HG03108 (cell line): Measurements from ENCODE around the gene FAM83E.
"Not testable (repeated sequence)": the region's sequence is repeated elsewhere in the genome, so short reads cannot be mapped to it uniquely, and the experiment has no call there.

Experiments
- ATAC-seq: cut with Tn5 transposase; IDR thresholded peaks from one replicate; pipeline ENCODE4 v1.9.1; 2021; ENCODE audit warnings: moderate library complexity; ENCODE audit not compliant: unreplicated experiment

FAM83E gene

DNA sequence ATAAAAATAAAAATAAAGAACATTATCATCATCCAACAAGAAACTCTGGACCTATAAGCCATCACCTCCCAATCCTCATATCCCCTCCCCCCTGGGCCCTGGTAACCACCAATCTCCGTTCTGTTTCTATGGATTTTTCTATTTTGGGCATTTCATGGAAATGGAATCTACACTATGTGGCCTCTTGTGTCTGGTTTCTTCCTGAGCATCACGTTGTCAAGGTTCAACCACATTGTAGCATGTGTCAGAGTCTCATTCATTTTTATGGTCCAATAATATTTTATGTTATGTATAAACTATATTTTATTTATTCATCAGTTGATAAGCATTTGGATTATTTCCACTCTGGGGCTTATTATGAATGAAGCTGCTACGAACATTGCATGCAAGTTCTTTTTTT, 36.0 kb downstream of the FAM83E start:
- no peak for ATAC-seq

DNA sequence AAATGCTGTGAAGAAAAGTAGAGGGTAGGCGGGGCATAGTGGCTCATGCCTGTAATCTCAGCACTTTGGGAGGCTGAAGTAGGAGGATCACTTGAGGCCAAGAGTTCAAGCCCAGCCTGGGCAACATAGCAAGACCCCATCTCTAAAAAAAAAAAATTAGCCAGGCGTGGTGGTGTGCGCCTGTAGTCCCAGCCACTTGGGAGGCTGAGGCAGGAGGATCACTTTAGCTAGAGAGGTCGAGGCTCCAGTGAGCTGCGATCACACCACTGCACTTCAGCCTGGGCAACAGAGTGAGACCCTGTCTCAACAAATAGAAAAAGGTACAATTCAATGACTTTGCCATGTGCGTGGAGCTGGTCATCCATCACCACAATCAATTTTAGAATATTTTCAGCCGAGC, 37.0 kb downstream of the FAM83E start:
- not testable (repeated sequence) for ATAC-seq

DNA sequence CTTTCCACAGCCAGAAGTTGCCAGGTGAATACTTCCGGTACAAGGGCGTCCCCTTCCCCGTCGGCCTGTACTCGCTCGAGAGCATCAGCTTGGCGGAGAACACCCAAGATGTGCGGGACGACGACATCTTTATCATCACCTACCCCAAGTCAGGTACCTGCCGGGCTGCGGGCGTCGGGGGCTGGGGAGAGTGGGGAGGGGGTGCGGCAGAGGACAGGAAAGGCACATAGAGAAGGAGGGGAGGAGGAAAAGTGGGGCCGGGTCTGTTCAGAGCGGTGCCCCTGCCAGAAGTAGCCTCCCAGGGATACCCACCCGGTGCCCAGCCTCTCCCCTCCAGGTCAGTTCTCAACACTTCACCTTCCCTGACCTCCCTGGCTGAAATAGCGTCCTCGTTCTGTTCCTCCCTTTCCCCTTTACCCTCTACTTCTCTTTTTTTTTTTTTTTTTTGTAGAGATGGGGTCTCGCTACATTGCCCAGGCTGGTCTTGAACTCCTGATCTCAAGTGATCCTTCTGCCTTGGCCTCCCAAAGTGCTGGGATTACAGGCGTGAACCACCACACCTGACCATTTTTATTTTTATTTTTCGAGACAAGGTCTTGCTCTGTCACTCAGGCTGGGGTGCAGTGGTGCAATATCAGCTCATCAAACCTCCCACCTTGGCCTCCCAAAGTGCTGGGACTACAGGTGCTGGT, 38.8 kb downstream of the FAM83E start:
- ATAC-seq: no peak

DNA sequence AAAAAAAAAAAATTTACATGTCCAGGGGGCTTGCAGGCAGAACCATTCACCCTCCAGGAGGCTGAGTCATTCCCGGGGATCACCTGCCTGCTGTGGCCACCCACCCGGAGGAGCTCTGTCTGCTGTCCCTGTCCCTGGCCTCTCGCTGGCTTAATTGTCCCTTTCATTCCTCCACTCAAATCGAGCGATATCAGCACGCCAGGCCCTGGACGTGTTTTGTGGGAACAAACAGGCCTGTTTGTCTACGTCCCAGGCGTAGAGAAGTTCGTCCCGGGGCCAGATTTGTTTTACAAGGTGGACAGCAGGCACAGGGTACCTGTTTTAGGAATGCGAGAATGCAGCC, 41.7 kb downstream of the FAM83E start:
- ATAC-seq: no peak

- no peak for ATAC-seq
Observed at GRCh38 chr19:48571378-48572162, 43.3 kb downstream of the FAM83E start.

DNA sequence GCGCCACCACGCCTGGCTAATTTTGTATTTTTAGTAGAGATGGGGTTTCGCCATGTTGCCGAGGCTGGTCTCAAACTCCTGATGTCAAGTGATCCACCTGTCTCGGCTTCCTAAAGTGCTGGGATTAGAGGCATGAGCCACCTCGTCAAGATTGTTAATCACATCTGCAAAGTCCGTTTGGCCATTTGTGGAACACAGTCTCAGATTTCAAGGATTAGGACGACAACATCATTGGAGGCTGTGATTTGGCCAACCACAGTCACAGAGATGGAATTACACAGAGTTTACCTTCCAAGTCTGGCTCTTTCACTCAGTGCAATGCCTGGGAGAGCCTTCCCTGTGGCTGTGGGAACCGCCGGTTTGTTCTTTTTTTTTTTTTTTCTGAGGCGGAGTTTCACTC, 45.1 kb downstream of the FAM83E start:
- ATAC-seq: no peak

- ATAC-seq: no peak
Observed at GRCh38 chr19:48568345-48568886, 46.5 kb downstream of the FAM83E start.

GRCh38 chr19:48565090-48565489, 49.8 kb downstream of the FAM83E start:
- no peak for ATAC-seq
